Measurements from ENCODE around the gene MLN.

Gene MLN

GRCh38 chr6:33768644-33769120 is 35.1 kb downstream of the MLN start:
- DNase-seq (ENCODE audit: low read depth, low spot score) = no peak
- peak overlapping the region; percentile 56 for H3K9ac ChIP-seq (ENCODE audit: insufficient read length, low read depth)
- no peak for TF ChIP-seq ZNF274 (IDR thresholded peaks at IDR 0.05; ENCODE audit: low read depth, low read length)
- no peak for TF ChIP-seq YY1 (IDR thresholded peaks at IDR 0.05; ENCODE audit: insufficient read depth, insufficient read length)
- no peak for TF ChIP-seq SUZ12 (IDR thresholded peaks at IDR 0.05; ENCODE audit: extremely low read depth, insufficient read depth, insufficient read length)
- no peaks in the 10 kb centered on the region for H3K9me3 ChIP-seq (ENCODE audit: insufficient read depth, low read length)
- peaks cover 18% of the 10 kb centered on the region for H3K36me3 ChIP-seq (ENCODE audit: insufficient read depth, insufficient read length, low read length)
- peaks cover 23% of the 10 kb centered on the region for H3K4me1 ChIP-seq (ENCODE audit: insufficient read depth, insufficient read length)
- H3K4me3 ChIP-seq (ENCODE audit: insufficient read length, low read depth) = no peak overlapping the region
- no peaks in the 10 kb centered on the region for H3K27me3 ChIP-seq (ENCODE audit: insufficient read depth, insufficient read length)

GRCh38 chr6:33766921-33767907 is 36.6 kb downstream of the MLN start:
- DNase-seq (ENCODE audit: low read depth, low spot score) = no peak
- no peak for TF ChIP-seq SUZ12 (IDR thresholded peaks at IDR 0.05; ENCODE audit: extremely low read depth, insufficient read depth, insufficient read length)
- peaks cover 3% of the 10 kb centered on the region for H3K36me3 ChIP-seq (ENCODE audit: insufficient read depth, insufficient read length, low read length)

GRCh38 chr6:33765368-33765767 is 38.4 kb downstream of the MLN start:
- Histone ChIP-seq H3K27me3 (ENCODE audit: insufficient read depth, insufficient read length) (no peaks in the 10 kb centered on the region), H3K4me1 (ENCODE audit: insufficient read depth, insufficient read length) (peaks cover 5% of the 10 kb centered on the region), H3K4me3 (ENCODE audit: insufficient read length, low read depth) (no peak overlapping the region), H3K9me3 (ENCODE audit: insufficient read depth, low read length) (no peaks in the 10 kb centered on the region), H3K9ac (ENCODE audit: insufficient read length, low read depth) (no peak overlapping the region), H3K36me3 (ENCODE audit: insufficient read depth, insufficient read length, low read length) (no peaks in the 10 kb centered on the region)
- no peak for DNase-seq (ENCODE audit: low read depth, low spot score)
- no peak for TF ChIP-seq SUZ12 (IDR thresholded peaks at IDR 0.05; ENCODE audit: extremely low read depth, insufficient read depth, insufficient read length)
- no peak for TF ChIP-seq YY1 (IDR thresholded peaks at IDR 0.05; ENCODE audit: insufficient read depth, insufficient read length)
- no peak for TF ChIP-seq ZNF274 (IDR thresholded peaks at IDR 0.05; ENCODE audit: low read depth, low read length)

More at GRCh38 chr6:33766921-33767907, 36.6 kb downstream of the MLN start:
- no peaks in the 10 kb centered on the region for H3K9me3 ChIP-seq (ENCODE audit: insufficient read depth, low read length)
- no peaks in the 10 kb centered on the region for H3K27me3 ChIP-seq (ENCODE audit: insufficient read depth, insufficient read length)
- peaks cover 10% of the 10 kb centered on the region for H3K4me1 ChIP-seq (ENCODE audit: insufficient read depth, insufficient read length)
- no peak overlapping the region for H3K9ac ChIP-seq (ENCODE audit: insufficient read length, low read depth)
- no peak overlapping the region for H3K4me3 ChIP-seq (ENCODE audit: insufficient read length, low read depth)

GRCh38 chr6:33764036-33764435 is 39.8 kb downstream of the MLN start:
- TF ChIP-seq YY1 (IDR thresholded peaks at IDR 0.05; ENCODE audit: insufficient read depth, insufficient read length) = no peak
- no peak for TF ChIP-seq SUZ12 (IDR thresholded peaks at IDR 0.05; ENCODE audit: extremely low read depth, insufficient read depth, insufficient read length)
- no peak for TF ChIP-seq ZNF274 (IDR thresholded peaks at IDR 0.05; ENCODE audit: low read depth, low read length)
- no peaks in the 10 kb centered on the region for H3K36me3 ChIP-seq (ENCODE audit: insufficient read depth, insufficient read length, low read length)
- DNase-seq (ENCODE audit: low read depth, low spot score) = no peak
- H3K9ac ChIP-seq (ENCODE audit: insufficient read length, low read depth) = no peak overlapping the region
- H3K9me3 ChIP-seq (ENCODE audit: insufficient read depth, low read length) = no peaks in the 10 kb centered on the region
- no peak overlapping the region for H3K4me3 ChIP-seq (ENCODE audit: insufficient read length, low read depth)
- H3K27me3 ChIP-seq (ENCODE audit: insufficient read depth, insufficient read length) = no peaks in the 10 kb centered on the region
- peaks cover 4% of the 10 kb centered on the region for H3K4me1 ChIP-seq (ENCODE audit: insufficient read depth, insufficient read length)

- Histone ChIP-seq H3K9me3 (ENCODE audit: insufficient read depth, low read length) (no peaks in the 10 kb centered on the region), H3K27me3 (ENCODE audit: insufficient read depth, insufficient read length) (no peaks in the 10 kb centered on the region), H3K9ac (ENCODE audit: insufficient read length, low read depth) (no peak overlapping the region), H3K4me3 (ENCODE audit: insufficient read length, low read depth) (no peak overlapping the region), H3K4me1 (ENCODE audit: insufficient read depth, insufficient read length) (peaks cover 4% of the 10 kb centered on the region), H3K36me3 (ENCODE audit: insufficient read depth, insufficient read length, low read length) (no peaks in the 10 kb centered on the region)
- no peak for TF ChIP-seq SUZ12 (IDR thresholded peaks at IDR 0.05; ENCODE audit: extremely low read depth, insufficient read depth, insufficient read length)
- TF ChIP-seq ZNF274 (IDR thresholded peaks at IDR 0.05; ENCODE audit: low read depth, low read length) = no peak
- TF ChIP-seq YY1 (IDR thresholded peaks at IDR 0.05; ENCODE audit: insufficient read depth, insufficient read length) = no peak
- DNase-seq (ENCODE audit: low read depth, low spot score) = no peak
Measured at GRCh38 chr6:33763483-33763882, 40.3 kb downstream of the MLN start.

GRCh38 chr6:33762713-33763112 is 41.1 kb downstream of the MLN start:
- TF ChIP-seq SUZ12 (IDR thresholded peaks at IDR 0.05; ENCODE audit: extremely low read depth, insufficient read depth, insufficient read length) (no peak), YY1 (IDR thresholded peaks at IDR 0.05; ENCODE audit: insufficient read depth, insufficient read length) (no peak), ZNF274 (IDR thresholded peaks at IDR 0.05; ENCODE audit: low read depth, low read length) (no peak)
- Histone ChIP-seq H3K9me3 (ENCODE audit: insufficient read depth, low read length) (no peaks in the 10 kb centered on the region), H3K36me3 (ENCODE audit: insufficient read depth, insufficient read length, low read length) (no peaks in the 10 kb centered on the region), H3K9ac (ENCODE audit: insufficient read length, low read depth) (no peak overlapping the region), H3K4me1 (ENCODE audit: insufficient read depth, insufficient read length) (peaks cover 4% of the 10 kb centered on the region), H3K4me3 (ENCODE audit: insufficient read length, low read depth) (no peak overlapping the region), H3K27me3 (ENCODE audit: insufficient read depth, insufficient read length) (no peaks in the 10 kb centered on the region)
- DNase-seq (ENCODE audit: low read depth, low spot score) = no peak

- H3K9me3 ChIP-seq (ENCODE audit: insufficient read depth, low read length) = no peaks in the 10 kb centered on the region
- peaks cover 4% of the 10 kb centered on the region for H3K4me1 ChIP-seq (ENCODE audit: insufficient read depth, insufficient read length)
- no peaks in the 10 kb centered on the region for H3K36me3 ChIP-seq (ENCODE audit: insufficient read depth, insufficient read length, low read length)
- peak overlapping the region; percentile 57 for H3K9ac ChIP-seq (ENCODE audit: insufficient read length, low read depth)
- DNase-seq (ENCODE audit: low read depth, low spot score) = no peak
- TF ChIP-seq SUZ12 (IDR thresholded peaks at IDR 0.05; ENCODE audit: extremely low read depth, insufficient read depth, insufficient read length) (no peak), YY1 (IDR thresholded peaks at IDR 0.05; ENCODE audit: insufficient read depth, insufficient read length) (no peak), ZNF274 (IDR thresholded peaks at IDR 0.05; ENCODE audit: low read depth, low read length) (no peak)
- H3K4me3 ChIP-seq (ENCODE audit: insufficient read length, low read depth) = no peak overlapping the region
- no peaks in the 10 kb centered on the region for H3K27me3 ChIP-seq (ENCODE audit: insufficient read depth, insufficient read length)
Measured at GRCh38 chr6:33761922-33762629, 41.7 kb downstream of the MLN start.
